ENCODE measurements around the gene PLA2G5. TPM values are rescaled to one million over a fixed set of nuclear protein-coding genes. Genes with fewer than 3 reads are reported as not detected.

The PLA2G5 gene
- total and polyA plus RNA-seq, 2 experiments from 2014 or later, result not detected

GRCh38 chr1:20137604-20138003, 67.6 kb downstream of the PLA2G5 start:
- H3K4me1 ChIP-seq (ENCODE audit: low read depth), result no peaks in the 10 kb centered on the region
- no peak for TF ChIP-seq CTCF (IDR thresholded peaks at IDR 0.05; ENCODE audit: low read depth, low read length)
- H3K27me3 ChIP-seq, result no peaks in the 10 kb centered on the region
- H3K36me3 ChIP-seq, result no peaks in the 10 kb centered on the region
- H3K27ac ChIP-seq, result no peak overlapping the region
- H3K4me3 ChIP-seq, result no peak overlapping the region
- DNase-seq (ENCODE audit: low read depth in 1 of 2, low spot score in 1 of 2), result no peak
- no peaks in the 10 kb centered on the region for H3K9me3 ChIP-seq (ENCODE audit: low read depth)

GRCh38 chr1:20138346-20138745, 68.4 kb downstream of the PLA2G5 start:
- no peak overlapping the region for H3K27ac ChIP-seq
- no peaks in the 10 kb centered on the region for H3K9me3 ChIP-seq (ENCODE audit: low read depth)
- DNase-seq (ENCODE audit: low read depth in 1 of 2, low spot score in 1 of 2), result no peak
- no peak for TF ChIP-seq CTCF (IDR thresholded peaks at IDR 0.05; ENCODE audit: low read depth, low read length)
- no peak overlapping the region for H3K4me3 ChIP-seq
- H3K4me1 ChIP-seq (ENCODE audit: low read depth), result no peaks in the 10 kb centered on the region
- H3K36me3 ChIP-seq, result no peaks in the 10 kb centered on the region
- H3K27me3 ChIP-seq, result no peaks in the 10 kb centered on the region

GRCh38 chr1:20138961-20139550, 69.1 kb downstream of the PLA2G5 start, which contains the start of gene PLA2G2F:
PLA2G2F (plus strand) TSS chr1:20139323; CDS start chr1:20139428, 105 bp downstream.
- no peaks in the 10 kb centered on the region for H3K9me3 ChIP-seq (ENCODE audit: low read depth)
- no peak within 1 kb of the TSS for H3K4me3 ChIP-seq
- no peak for TF ChIP-seq CTCF (IDR thresholded peaks at IDR 0.05; ENCODE audit: low read depth, low read length)

GRCh38 chr1:20139776-20140612, 70.0 kb downstream of the PLA2G5 start:
- TF ChIP-seq CTCF (IDR thresholded peaks at IDR 0.05; ENCODE audit: low read depth, low read length), result no peak
- Histone ChIP-seq H3K4me3 (no peak overlapping the region), H3K27ac (no peak overlapping the region), H3K36me3 (no peaks in the 10 kb centered on the region), H3K27me3 (no peaks in the 10 kb centered on the region), H3K4me1 (ENCODE audit: low read depth) (no peaks in the 10 kb centered on the region), H3K9me3 (ENCODE audit: low read depth) (no peaks in the 10 kb centered on the region)
- no peak for DNase-seq (ENCODE audit: low read depth in 1 of 2, low spot score in 1 of 2)

More at GRCh38 chr1:20138961-20139550, 69.1 kb downstream of the PLA2G5 start, which contains the start of gene PLA2G2F:
- H3K27ac ChIP-seq, result no peak within 1 kb of the TSS
- H3K27me3 ChIP-seq, result no peaks in the 10 kb centered on the region
- H3K4me1 ChIP-seq (ENCODE audit: low read depth), result no peaks in the 10 kb centered on the region
- H3K36me3 ChIP-seq, result no peaks in the 10 kb centered on the region
- DNase-seq (ENCODE audit: low read depth in 1 of 2, low spot score in 1 of 2), result no peak

DNA sequence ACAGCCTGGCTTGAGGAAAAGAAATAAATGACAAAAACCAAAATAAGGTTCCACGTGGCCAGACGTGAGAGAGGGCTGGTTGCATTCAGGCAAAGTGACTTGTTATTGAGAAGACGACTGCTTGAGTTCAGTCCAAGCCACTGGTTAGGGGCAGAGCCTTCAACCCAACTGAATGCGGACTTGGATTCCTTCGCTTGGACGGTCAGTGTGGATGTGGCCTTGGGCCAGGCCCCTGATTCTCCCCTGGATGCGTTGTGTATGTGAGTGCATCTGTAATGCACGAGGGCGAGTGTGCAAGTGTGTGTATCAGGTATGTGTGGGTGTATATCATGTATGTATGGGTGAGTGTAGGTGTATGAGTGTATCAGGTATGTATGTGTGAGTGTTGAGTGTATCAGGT, 71.0 kb downstream of the PLA2G5 start:
- no peak for TF ChIP-seq CTCF (IDR thresholded peaks at IDR 0.05; ENCODE audit: low read depth, low read length)
- DNase-seq (ENCODE audit: low read depth in 1 of 2, low spot score in 1 of 2), result no peak

More for the DNA sequence above, 71.0 kb downstream of the PLA2G5 start:
- H3K27me3 ChIP-seq, result no peaks in the 10 kb centered on the region
- H3K9me3 ChIP-seq (ENCODE audit: low read depth), result no peaks in the 10 kb centered on the region
- no peaks in the 10 kb centered on the region for H3K4me1 ChIP-seq (ENCODE audit: low read depth)
- H3K27ac ChIP-seq, result no peak overlapping the region
- no peaks in the 10 kb centered on the region for H3K36me3 ChIP-seq
- H3K4me3 ChIP-seq, result no peak overlapping the region

Data from cardiac muscle cell (in vitro differentiated cells and primary cell).